Right lobe of liver (tissue), 4 donors: ENCODE results near the gene ZXDC.

Experiments
- CTCF ChIP-seq, 4 donors: fragments of 200-600 bp in 3 of 4; fragments of 450-650 bp in 1 of 4; IDR thresholded peaks; one replicate each; pipeline versions ENCODE4 v1.5.1 to v1.8.0; 2016 to 2022; ENCODE audit warnings: antibody characterized with exemption in 4 of 4, mild to moderate bottlenecking in 2 of 4
- POLR2A ChIP-seq: fragments of 450-650 bp; IDR thresholded peaks from one replicate; pipeline ENCODE4 v1.6.1; 2017; ENCODE audit warnings: antibody characterized with exemption, mild to moderate bottlenecking
- donor health status: DM: no; HTN: no; CAD: no.
- donor health status: DM: no; HTN: no; CAD: no.
- donor health status: DM: no; HTN: yes; CAD: no.

DNA sequence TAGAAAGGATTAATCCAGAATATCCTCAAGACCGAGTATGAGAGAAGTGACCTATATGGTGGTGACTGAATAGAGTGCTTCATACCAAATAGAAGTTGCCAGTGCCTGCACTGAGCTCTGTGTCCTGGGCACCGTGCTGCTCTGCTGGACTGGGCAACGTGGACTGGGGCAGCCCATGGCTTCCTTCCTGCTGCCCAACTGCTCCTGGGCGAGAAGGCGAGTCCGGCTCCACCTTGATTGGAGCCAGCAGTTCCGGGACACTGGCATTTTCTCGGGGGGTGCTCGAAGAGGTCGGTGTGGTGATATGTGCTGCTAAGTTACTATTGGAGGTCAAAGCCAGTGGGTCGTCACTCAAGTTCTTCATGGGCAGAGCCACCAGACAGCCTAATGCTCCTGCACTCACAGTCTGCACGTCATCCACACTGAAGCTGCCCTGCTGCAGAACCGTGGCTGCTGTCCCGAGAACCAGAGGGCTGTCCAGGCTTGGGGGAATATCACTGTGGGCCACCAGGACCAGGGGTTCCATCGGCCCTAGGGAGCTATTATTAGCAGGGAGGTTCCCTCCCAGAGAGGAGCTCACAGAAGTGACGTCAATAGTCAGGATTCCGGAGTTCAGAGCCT, 14.1 kb downstream of the ZXDC start:
- TF ChIP-seq CTCF (IDR thresholded peaks at IDR 0.05) (no peak), POLR2A (no peak)
